Measurements from ENCODE around the gene NLRC5.

Gene NLRC5

GRCh38 chr16:56994311-56994710 lies 5.0 kb downstream of the NLRC5 start:
- Histone ChIP-seq H3K27ac (ENCODE audit: low read depth, low read length, severe bottlenecking) (no peak overlapping the region), H3K36me3 (ENCODE audit: control insufficient read depth, insufficient read depth, low read length) (no peaks in the 10 kb centered on the region), H3K4me1 (ENCODE audit: control insufficient read depth, insufficient read depth, low read length, poor library complexity, severe bottlenecking) (no peaks in the 10 kb centered on the region), H3K4me3 (ENCODE audit: extremely low read depth, insufficient read depth, low read length, poor library complexity, severe bottlenecking) (no peak overlapping the region), H3K9me3 (ENCODE audit: control insufficient read depth, low read length) (no peaks in the 10 kb centered on the region)
- 65 to 73% methylated on average over 4 of the region's 5 CpGs for WGBS, 2 experiments (ENCODE audit: insufficient coverage in 2 of 2)

GRCh38 chr16:56995136-56995805 lies 5.9 kb downstream of the NLRC5 start:
- Histone ChIP-seq H3K9me3 (ENCODE audit: control insufficient read depth, low read length) (no peaks in the 10 kb centered on the region), H3K4me3 (ENCODE audit: extremely low read depth, insufficient read depth, low read length, poor library complexity, severe bottlenecking) (no peak overlapping the region), H3K27ac (ENCODE audit: low read depth, low read length, severe bottlenecking) (no peak overlapping the region), H3K4me1 (ENCODE audit: control insufficient read depth, insufficient read depth, low read length, poor library complexity, severe bottlenecking) (no peaks in the 10 kb centered on the region), H3K36me3 (ENCODE audit: control insufficient read depth, insufficient read depth, low read length) (no peaks in the 10 kb centered on the region)
- 76 to 89% methylated on average over 6 to 8 of the region's 12 CpGs for WGBS, 2 experiments (ENCODE audit: insufficient coverage in 2 of 2)

- no peaks in the 10 kb centered on the region for H3K4me1 ChIP-seq (ENCODE audit: control insufficient read depth, insufficient read depth, low read length, poor library complexity, severe bottlenecking)
- 90 to 100% methylated on average over 2 to 5 of the region's 5 CpGs for WGBS, 2 experiments (ENCODE audit: insufficient coverage in 2 of 2)
- no peaks in the 10 kb centered on the region for H3K36me3 ChIP-seq (ENCODE audit: control insufficient read depth, insufficient read depth, low read length)
- no peak overlapping the region for H3K4me3 ChIP-seq (ENCODE audit: extremely low read depth, insufficient read depth, low read length, poor library complexity, severe bottlenecking)
- H3K9me3 ChIP-seq (ENCODE audit: control insufficient read depth, low read length): no peaks in the 10 kb centered on the region
- H3K27ac ChIP-seq (ENCODE audit: low read depth, low read length, severe bottlenecking): no peak overlapping the region
Measured at GRCh38 chr16:56997264-56997663, 7.9 kb downstream of the NLRC5 start.

- Histone ChIP-seq H3K9me3 (ENCODE audit: control insufficient read depth, low read length) (no peaks in the 10 kb centered on the region), H3K4me1 (ENCODE audit: control insufficient read depth, insufficient read depth, low read length, poor library complexity, severe bottlenecking) (no peaks in the 10 kb centered on the region), H3K36me3 (ENCODE audit: control insufficient read depth, insufficient read depth, low read length) (no peaks in the 10 kb centered on the region), H3K27ac (ENCODE audit: low read depth, low read length, severe bottlenecking) (no peak overlapping the region), H3K4me3 (ENCODE audit: extremely low read depth, insufficient read depth, low read length, poor library complexity, severe bottlenecking) (no peak overlapping the region)
- 67 to 88% methylated on average over 2 to 3 of the region's 3 CpGs for WGBS, 2 experiments (ENCODE audit: insufficient coverage in 2 of 2)
Measured at GRCh38 chr16:56997931-56998330, 8.6 kb downstream of the NLRC5 start.

- Histone ChIP-seq H3K27ac (ENCODE audit: low read depth, low read length, severe bottlenecking) (no peak overlapping the region), H3K4me1 (ENCODE audit: control insufficient read depth, insufficient read depth, low read length, poor library complexity, severe bottlenecking) (no peaks in the 10 kb centered on the region), H3K36me3 (ENCODE audit: control insufficient read depth, insufficient read depth, low read length) (no peaks in the 10 kb centered on the region), H3K9me3 (ENCODE audit: control insufficient read depth, low read length) (no peaks in the 10 kb centered on the region), H3K4me3 (ENCODE audit: extremely low read depth, insufficient read depth, low read length, poor library complexity, severe bottlenecking) (no peak overlapping the region)
- WGBS, 2 experiments (ENCODE audit: insufficient coverage in 2 of 2): 100% methylated on average over 1 to 2 of the region's 3 CpGs
Measured at GRCh38 chr16:56998352-56998751, 9.0 kb downstream of the NLRC5 start.

GRCh38 chr16:56998861-56999260 lies 9.5 kb downstream of the NLRC5 start:
- 92 to 96% methylated on average over 4 of the region's 6 CpGs for WGBS, 2 experiments (ENCODE audit: insufficient coverage in 2 of 2)
- H3K4me1 ChIP-seq (ENCODE audit: control insufficient read depth, insufficient read depth, low read length, poor library complexity, severe bottlenecking): no peaks in the 10 kb centered on the region
- H3K36me3 ChIP-seq (ENCODE audit: control insufficient read depth, insufficient read depth, low read length): no peaks in the 10 kb centered on the region
- H3K27ac ChIP-seq (ENCODE audit: low read depth, low read length, severe bottlenecking): no peak overlapping the region
- H3K4me3 ChIP-seq (ENCODE audit: extremely low read depth, insufficient read depth, low read length, poor library complexity, severe bottlenecking): no peak overlapping the region
- no peaks in the 10 kb centered on the region for H3K9me3 ChIP-seq (ENCODE audit: control insufficient read depth, low read length)

GRCh38 chr16:56999409-57000270 lies 10.3 kb downstream of the NLRC5 start:
- WGBS, 2 experiments (ENCODE audit: insufficient coverage in 2 of 2): 82 to 95% methylated on average over 6 to 7 of the region's 11 CpGs
- no peaks in the 10 kb centered on the region for H3K9me3 ChIP-seq (ENCODE audit: control insufficient read depth, low read length)
- no peak overlapping the region for H3K27ac ChIP-seq (ENCODE audit: low read depth, low read length, severe bottlenecking)
- H3K4me1 ChIP-seq (ENCODE audit: control insufficient read depth, insufficient read depth, low read length, poor library complexity, severe bottlenecking): no peaks in the 10 kb centered on the region
- no peak overlapping the region for H3K4me3 ChIP-seq (ENCODE audit: extremely low read depth, insufficient read depth, low read length, poor library complexity, severe bottlenecking)
- H3K36me3 ChIP-seq (ENCODE audit: control insufficient read depth, insufficient read depth, low read length): no peaks in the 10 kb centered on the region

GRCh38 chr16:57000271-57001025 lies 11.1 kb downstream of the NLRC5 start:
- Histone ChIP-seq H3K4me3 (ENCODE audit: extremely low read depth, insufficient read depth, low read length, poor library complexity, severe bottlenecking) (no peak overlapping the region), H3K27ac (ENCODE audit: low read depth, low read length, severe bottlenecking) (no peak overlapping the region), H3K9me3 (ENCODE audit: control insufficient read depth, low read length) (no peaks in the 10 kb centered on the region), H3K36me3 (ENCODE audit: control insufficient read depth, insufficient read depth, low read length) (no peaks in the 10 kb centered on the region), H3K4me1 (ENCODE audit: control insufficient read depth, insufficient read depth, low read length, poor library complexity, severe bottlenecking) (no peaks in the 10 kb centered on the region)
- 77 to 98% methylated on average over 4 to 5 of the region's 5 CpGs for WGBS, 2 experiments (ENCODE audit: insufficient coverage in 2 of 2)

- H3K4me1 ChIP-seq (ENCODE audit: control insufficient read depth, insufficient read depth, low read length, poor library complexity, severe bottlenecking): no peaks in the 10 kb centered on the region
- no peaks in the 10 kb centered on the region for H3K9me3 ChIP-seq (ENCODE audit: control insufficient read depth, low read length)
- no peak overlapping the region for H3K27ac ChIP-seq (ENCODE audit: low read depth, low read length, severe bottlenecking)
- 95% methylated on average over 6 of the region's 8 CpGs; no CpG with 5 or more reads in 1 of the 2 experiments for WGBS, 2 experiments (ENCODE audit: insufficient coverage in 2 of 2)
- H3K36me3 ChIP-seq (ENCODE audit: control insufficient read depth, insufficient read depth, low read length): no peaks in the 10 kb centered on the region
- no peak overlapping the region for H3K4me3 ChIP-seq (ENCODE audit: extremely low read depth, insufficient read depth, low read length, poor library complexity, severe bottlenecking)
Measured at GRCh38 chr16:57001026-57001679, 11.8 kb downstream of the NLRC5 start.
